Measurements from ENCODE around the gene RSRC1. TPM values are rescaled to one million over a fixed set of nuclear protein-coding genes. Genes with fewer than 3 reads are reported as not detected.
A peak's percentile ranks its signal among the peaks of the same experiment; 100 is the strongest.
"Not testable (repeated sequence)": the region's sequence is repeated elsewhere in the genome, so short reads cannot be mapped to it uniquely, and the experiment has no call there.

Gene RSRC1
- 7.5 TPM for total RNA-seq

GRCh38 chr3:158109804-158110657 is at the start of gene RSRC1:
Gene RSRC1 (plus strand): TSS chr3:158110089. CDS start chr3:158122105, 12,016 bp downstream.
- DNase-seq (ENCODE audit: low spot score): peak; percentile 86
- peak; percentile 97 for ATAC-seq

GRCh38 chr3:158065574-158065973 is 44.3 kb upstream of the RSRC1 start:
- ATAC-seq; DNase-seq (ENCODE audit: low spot score): not testable (repeated sequence)

GRCh38 chr3:158072790-158073189 is 37.1 kb upstream of the RSRC1 start:
- DNase-seq (ENCODE audit: low spot score): no peak
- ATAC-seq: no peak

DNA sequence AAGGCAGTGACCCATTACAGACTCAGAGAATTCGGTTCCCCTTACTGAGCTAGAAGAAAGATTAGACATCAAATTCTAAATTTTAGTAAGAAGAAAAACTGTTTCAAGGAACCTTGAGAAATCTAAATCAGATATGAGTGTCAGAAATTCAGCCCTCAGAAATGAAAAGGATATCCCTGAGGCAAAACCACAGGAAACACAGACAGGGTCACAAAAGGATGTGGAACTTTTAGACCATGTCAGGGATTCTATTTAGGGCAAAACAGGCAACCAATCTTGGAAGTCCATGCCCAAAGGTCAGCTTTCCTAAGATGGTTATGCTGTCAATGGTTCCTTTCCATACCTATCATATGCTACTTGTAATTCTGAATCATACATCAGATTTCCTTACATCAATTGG is 35.3 kb upstream of the RSRC1 start:
- DNase-seq (ENCODE audit: low spot score) (no peak), ATAC-seq (no peak)

- DNase-seq (ENCODE audit: low spot score) (no peak), ATAC-seq (no peak)
Observed at GRCh38 chr3:158079599-158079998, 30.3 kb upstream of the RSRC1 start.

GRCh38 chr3:158084651-158085050 is 25.2 kb upstream of the RSRC1 start:
- DNase-seq (ENCODE audit: low spot score) (no peak), ATAC-seq (no peak)

GRCh38 chr3:158085358-158085757 is 24.5 kb upstream of the RSRC1 start:
- no peak for DNase-seq (ENCODE audit: low spot score)

GRCh38 chr3:158085931-158086330 is 24.0 kb upstream of the RSRC1 start:
- ATAC-seq (no peak), DNase-seq (ENCODE audit: low spot score) (no peak)

More at GRCh38 chr3:158085358-158085757, 24.5 kb upstream of the RSRC1 start:
- no peak for ATAC-seq

DNA sequence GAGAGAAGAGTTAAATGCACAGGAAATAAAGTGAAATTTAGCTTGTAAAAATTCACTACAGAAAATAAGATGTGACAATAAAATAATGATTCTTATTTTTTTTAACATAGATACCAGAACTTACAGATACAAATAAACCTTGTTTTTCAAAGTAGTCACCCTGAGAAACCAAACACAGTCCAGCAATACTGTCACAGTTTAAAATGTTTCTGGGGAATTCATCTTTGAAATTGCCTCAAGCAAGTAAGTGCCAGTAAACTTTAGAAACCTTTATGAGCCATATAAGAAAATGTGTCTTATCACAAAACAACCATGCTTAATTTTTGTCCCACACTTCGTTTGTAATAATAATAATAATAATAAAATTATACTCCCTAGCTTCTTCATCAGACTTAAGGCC is 23.5 kb upstream of the RSRC1 start:
- ATAC-seq: no peak

DNA sequence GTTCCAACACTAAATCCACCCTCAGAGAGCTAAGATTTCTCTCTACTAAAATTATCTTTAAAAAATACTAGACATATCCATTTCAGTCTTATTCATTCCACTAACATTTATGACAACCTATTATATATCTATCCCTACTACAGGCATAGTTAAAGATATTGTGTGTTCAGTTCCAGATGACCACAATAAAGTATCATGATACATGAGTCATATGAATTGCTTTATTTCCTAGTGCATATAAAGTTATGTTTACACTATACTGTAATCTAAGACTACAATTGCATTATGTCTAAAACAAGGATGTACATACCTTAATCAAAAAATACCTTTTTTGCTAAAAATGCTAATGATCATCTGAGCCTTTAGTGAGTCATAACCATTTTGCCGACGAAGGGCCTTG is 23.1 kb upstream of the RSRC1 start:
- no peak for ATAC-seq
- DNase-seq (ENCODE audit: low spot score): no peak

More for the DNA sequence above, 23.5 kb upstream of the RSRC1 start:
- DNase-seq (ENCODE audit: low spot score): no peak

- ATAC-seq (no peak), DNase-seq (ENCODE audit: low spot score) (no peak)
Observed at GRCh38 chr3:158091531-158091930, 18.4 kb upstream of the RSRC1 start.

DNA sequence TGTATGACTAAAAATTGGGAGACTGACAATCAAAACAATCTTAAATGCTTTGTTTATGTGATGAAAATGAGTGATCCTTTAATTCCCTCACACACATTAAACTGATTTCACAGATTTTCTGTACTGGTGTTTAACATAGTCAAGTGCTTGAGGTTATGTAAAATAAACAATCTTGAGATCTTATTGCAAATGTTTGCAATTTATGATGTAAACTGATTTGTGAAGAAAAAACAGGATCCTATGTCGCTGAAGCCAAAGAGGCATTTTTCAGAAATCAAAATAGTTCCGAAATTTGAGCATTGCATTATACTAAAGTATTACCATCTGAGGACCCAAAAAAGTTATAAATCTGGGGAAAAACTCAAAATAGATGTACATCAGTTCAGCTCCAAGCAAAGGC is 16.4 kb upstream of the RSRC1 start:
- DNase-seq (ENCODE audit: low spot score) (no peak), ATAC-seq (no peak)

DNA sequence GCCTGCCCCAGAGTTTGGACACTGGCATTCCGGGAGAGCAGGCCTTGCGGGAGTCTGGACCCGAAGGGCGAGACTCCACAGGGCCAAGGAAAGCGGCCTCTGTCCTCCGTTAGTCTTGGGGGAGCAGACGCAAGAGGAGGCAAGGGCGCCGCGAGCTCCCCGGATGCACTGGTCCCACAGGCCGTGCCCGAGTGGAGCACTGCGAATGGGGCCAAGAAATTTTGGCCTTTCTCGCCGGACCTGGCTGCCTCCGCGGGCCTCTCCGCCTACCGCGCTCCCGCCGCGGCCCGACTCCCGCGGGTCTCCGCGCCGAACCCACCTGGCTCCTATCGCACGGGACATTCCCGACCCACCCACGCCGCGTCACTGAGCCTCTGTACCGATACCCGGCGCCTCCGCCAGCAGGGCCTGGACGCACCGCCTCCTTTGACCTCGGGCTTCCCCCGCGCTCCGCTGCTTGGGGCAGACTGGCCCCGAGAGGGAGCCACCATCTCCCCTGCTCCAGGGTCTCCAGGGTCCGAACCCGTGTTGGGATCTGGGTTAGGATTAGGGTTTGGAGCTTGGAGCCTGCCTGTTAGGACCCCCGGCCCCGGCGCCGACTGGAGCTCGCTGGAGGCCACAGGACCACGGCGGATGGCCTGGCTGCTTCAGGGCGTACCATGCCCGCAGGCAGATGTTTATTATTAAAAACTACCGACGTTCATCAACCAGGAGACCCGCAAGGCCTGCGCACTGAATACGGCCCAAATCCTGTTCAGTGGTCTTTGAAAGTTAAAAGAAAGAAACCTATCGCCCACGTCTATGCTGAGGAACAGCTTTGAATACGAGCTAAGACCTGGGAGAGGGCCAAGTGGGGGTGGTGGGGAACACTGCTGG is 15.4 kb upstream of the RSRC1 start:
- DNase-seq (ENCODE audit: low spot score) (no peak), ATAC-seq (no peak)

DNA sequence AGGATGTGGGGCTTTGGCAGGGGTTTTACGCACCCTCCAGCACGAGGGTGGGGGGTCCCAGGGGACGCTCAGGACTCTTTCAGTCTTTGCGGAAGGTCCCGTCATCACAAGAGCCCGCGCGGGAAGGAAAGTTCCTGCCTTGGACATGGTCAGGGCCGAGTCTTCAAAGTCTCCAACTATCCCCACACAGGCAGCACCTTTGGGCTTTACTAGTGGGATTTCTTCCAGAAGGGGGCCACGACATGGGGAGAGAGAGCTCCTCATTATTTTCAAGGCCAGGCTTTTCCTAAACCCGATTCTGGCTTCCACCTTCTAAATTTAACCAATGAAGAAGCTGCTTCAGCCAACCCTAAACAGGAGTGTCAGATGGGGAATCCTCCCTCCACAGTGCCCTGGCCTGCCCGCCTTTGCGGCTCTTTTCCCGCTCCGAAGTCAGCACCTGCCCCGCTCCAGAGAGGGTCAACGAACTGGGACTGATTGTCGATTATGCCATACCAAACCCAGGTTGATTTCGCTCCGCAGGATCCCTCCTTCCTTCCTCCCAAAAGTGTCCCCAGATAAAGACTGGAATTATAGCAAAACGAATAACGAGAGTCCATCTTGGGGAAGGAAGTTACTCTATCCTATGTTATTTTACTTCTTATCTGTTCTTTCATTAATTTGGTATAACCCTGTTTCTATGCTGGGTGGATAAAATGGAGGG is 14.6 kb upstream of the RSRC1 start:
- DNase-seq (ENCODE audit: low spot score): no peak
- ATAC-seq: no peak

DNA sequence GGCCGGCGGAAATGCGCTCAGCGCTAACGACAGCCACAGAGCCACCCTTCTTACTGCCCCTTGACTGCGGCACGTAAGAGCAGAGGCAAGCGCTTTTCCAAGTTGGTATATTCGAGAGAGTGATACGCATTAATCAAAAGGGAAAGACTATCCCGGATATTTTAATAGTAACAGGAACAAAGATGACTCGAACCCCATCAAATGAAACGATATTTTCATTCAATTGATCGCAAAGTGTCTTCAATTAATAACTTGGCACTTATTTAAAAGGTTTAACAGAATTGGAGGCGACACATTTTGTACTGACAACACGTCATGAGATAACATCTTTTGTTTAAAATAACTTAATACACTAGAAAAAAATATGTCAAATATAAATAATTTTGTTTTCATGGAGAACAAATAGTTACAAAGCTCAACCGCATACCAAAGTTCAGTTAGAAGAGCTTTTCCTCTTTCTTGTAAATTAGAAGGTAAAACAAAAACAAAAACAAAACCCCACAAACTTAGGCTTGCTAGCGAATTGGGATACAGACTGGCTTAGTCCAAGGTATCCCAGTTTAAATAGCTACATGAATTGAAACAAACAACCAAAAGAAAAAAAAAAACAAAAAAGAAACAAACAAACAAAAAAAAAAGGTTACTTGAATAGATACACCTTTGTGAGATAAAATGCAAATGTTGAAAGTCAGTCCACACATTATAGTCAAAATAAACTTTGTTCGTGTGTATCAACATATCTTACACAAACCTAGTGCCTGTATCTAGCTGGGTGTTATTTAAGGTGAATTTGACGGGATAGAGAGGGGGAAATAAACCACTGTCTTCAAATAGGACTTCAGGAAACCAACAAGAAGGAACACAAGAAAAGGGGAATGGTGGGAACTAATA is 13.8 kb upstream of the RSRC1 start:
- DNase-seq (ENCODE audit: low spot score) (no peak), ATAC-seq (no peak)

- DNase-seq (ENCODE audit: low spot score): no peak
- no peak for ATAC-seq
Observed at GRCh38 chr3:158097081-158097592, 12.8 kb upstream of the RSRC1 start.

DNA sequence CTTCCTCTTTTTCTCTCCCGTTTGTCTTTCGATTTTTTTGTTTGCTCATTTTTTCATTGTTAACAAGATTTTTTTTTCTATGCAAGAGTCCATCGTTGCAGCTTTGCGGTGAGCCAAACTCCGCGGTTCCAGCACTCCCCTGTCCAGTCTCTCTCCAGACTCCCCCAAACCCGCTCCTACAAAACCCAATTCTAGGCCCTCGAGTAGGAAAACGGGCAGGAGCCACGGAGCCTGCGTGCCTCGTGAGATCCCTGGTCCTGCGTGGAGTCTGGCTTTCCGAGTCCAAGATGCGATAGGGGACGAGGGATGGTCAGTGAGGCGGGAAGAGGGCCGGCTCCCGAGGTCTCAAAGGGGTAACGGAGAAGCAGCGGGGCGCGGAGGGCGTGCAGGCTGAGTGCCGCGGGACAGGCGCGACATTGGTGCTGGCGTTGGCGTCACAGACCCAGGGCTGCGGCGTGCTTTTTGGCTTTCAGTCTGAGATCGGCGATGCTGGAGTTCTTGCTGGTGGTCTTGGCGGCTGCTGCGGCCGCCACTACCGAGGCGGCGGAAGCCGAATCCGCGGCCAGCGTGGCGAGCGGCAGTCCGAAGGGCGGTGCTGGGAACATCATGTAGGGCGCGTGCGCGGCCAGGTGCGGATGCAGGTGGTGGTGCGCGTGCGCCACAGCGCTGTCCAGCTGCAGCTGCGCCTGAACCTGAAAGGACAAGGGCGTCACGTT is 12.1 kb upstream of the RSRC1 start:
- DNase-seq (ENCODE audit: low spot score): peak; percentile 88
- peak; percentile 99 for ATAC-seq

DNA sequence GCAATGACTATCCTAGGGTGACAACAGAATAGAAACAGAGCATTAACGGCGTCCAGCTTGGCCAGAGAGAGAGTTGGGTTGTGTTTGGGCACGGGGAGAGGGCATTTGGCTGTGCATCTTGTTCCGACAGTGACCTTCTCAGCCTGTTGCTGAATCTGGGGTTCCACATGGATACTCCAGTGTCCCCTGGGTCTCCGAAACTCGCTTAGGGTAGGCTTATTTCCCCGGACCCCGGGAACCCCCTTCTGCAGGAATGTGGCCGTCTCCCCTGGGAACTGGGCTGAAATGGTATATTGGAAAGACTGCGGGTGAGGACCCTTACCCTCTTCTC is 11.6 kb upstream of the RSRC1 start:
- ATAC-seq: no peak
- DNase-seq (ENCODE audit: low spot score): no peak

- DNase-seq (ENCODE audit: low spot score) (no peak), ATAC-seq (no peak)
Observed at GRCh38 chr3:158098834-158099424, 11.0 kb upstream of the RSRC1 start.
